ENCODE data around the gene WDFY4.

The WDFY4 gene

DNA sequence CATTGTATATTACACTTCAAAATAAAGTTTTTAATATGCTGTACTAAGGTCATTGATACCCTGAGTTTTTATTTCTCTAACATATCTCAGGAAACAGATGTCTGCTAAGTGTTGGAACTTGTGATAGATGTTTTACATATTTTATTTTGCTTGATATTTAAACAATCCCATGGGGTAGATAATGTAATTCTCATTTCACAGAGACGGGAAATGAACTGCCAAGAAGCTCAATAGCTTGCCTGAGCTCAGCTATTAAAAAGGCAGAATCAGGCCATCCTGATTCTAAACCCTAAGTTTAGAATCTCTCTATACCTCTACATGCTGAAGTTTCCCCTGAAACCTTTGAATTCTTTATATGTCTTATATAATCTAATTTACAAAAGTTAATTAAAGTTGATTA is 128.6 kb downstream of the WDFY4 start:
- H3K4me3 ChIP-seq (replicated peaks in 1 of 2; ENCODE audit: low read depth in 2 of 2, low read length in 2 of 2) = no peak overlapping the region
- TF ChIP-seq, protein P1, sequence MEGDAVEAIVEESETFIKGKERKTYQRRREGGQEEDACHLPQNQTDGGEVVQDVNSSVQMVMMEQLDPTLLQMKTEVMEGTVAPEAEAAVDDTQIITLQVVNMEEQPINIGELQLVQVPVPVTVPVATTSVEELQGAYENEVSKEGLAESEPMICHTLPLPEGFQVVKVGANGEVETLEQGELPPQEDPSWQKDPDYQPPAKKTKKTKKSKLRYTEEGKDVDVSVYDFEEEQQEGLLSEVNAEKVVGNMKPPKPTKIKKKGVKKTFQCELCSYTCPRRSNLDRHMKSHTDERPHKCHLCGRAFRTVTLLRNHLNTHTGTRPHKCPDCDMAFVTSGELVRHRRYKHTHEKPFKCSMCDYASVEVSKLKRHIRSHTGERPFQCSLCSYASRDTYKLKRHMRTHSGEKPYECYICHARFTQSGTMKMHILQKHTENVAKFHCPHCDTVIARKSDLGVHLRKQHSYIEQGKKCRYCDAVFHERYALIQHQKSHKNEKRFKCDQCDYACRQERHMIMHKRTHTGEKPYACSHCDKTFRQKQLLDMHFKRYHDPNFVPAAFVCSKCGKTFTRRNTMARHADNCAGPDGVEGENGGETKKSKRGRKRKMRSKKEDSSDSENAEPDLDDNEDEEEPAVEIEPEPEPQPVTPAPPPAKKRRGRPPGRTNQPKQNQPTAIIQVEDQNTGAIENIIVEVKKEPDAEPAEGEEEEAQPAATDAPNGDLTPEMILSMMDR (IDR thresholded peaks at IDR 0.05; ENCODE audit: low read depth, low read length) = no peak
- DNase-seq (ENCODE audit: low read depth in 2 of 2) = no peak

DNA sequence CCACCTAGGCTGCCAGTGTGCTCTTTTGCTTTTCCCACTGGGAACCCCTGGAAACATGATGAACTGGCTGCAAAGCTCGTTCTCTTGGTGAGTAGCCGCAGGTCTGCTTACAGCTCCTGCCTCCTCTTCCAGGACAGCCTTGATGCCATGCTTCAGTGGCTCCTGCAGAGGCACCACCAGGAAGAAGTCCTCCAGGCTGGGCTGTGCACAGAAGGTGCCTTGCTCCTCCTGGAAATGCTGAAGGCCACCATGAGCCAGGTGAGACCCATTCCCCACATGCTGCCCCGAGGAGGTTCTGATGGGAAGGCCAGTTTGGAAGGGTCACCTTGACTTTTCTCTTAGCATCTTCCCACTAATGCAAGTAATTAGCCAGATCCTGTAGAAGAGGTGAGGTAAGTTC is 129.2 kb downstream of the WDFY4 start:
- DNase-seq (ENCODE audit: low read depth in 2 of 2) = no peak
- TF ChIP-seq, protein P1 (IDR thresholded peaks at IDR 0.05; ENCODE audit: low read depth, low read length) = no peak
- H3K4me3 ChIP-seq (replicated peaks in 1 of 2; ENCODE audit: low read depth in 2 of 2, low read length in 2 of 2) = no peak overlapping the region

DNA sequence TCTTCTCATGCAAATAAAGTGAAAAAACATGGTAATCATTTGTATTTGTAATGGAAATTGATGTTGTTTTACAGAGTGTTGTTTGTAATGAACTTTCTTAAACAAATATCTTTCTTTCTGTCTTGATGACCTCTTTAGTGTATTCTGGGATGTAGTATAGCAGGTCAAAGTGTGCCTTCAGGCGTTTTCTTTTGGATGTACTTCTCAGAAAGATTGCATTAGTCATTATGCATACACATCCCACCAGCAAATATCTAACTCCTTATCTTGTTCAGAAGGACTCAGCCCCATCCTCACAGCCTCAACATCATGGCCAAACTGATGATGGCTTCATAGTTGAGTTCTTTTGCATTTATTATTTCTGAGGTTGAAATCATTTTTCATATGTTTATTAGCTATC is 130.3 kb downstream of the WDFY4 start:
- TF ChIP-seq, protein P1 (IDR thresholded peaks at IDR 0.05; ENCODE audit: low read depth, low read length) = no peak
- DNase-seq (ENCODE audit: low read depth in 2 of 2) = no peak
- no peak overlapping the region for H3K4me3 ChIP-seq (replicated peaks in 1 of 2; ENCODE audit: low read depth in 2 of 2, low read length in 2 of 2)

DNA sequence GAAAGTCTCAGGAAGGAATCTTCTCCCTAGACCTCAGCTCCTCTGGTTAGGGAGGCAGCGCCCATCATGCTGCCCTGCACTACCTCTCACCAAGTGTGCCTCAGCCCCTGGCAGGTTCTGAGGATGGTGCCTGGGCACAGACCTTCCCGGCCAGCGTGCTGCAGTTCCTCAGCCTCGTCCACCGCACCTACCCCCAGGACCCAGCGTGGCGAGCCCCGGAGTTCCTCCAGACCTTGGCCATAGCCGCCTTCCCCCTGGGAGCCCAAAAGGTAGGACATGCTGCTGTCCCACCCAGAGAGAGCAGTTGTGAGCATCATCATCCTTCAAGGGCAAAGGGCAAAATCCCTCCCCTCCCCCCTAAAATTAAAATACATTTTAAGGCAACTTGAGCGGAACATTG is 132.5 kb downstream of the WDFY4 start:
- TF ChIP-seq, protein P1 (IDR thresholded peaks at IDR 0.05; ENCODE audit: low read depth, low read length) = no peak
- no peak overlapping the region for H3K4me3 ChIP-seq (replicated peaks in 1 of 2; ENCODE audit: low read depth in 2 of 2, low read length in 2 of 2)
- DNase-seq (ENCODE audit: low read depth in 2 of 2) = no peak

DNA sequence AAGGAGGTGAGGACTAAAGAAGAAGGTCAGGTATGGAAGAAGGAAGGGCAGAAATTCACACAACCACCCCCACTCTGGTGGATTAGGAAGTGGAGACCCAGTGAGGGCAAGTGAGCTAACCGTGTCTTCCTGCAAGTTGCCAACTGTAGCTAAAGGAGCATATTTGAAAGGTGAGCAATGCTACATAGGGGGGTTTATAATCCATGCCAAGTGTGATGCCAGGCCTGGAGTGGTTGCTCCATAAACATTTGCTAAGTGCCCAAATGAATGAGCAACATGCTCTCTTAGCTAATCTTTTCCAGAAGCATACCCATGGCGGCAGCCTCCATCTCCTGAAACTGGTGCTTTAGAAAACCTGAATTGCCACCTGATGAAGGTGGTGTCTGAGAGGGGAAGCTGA is 133.4 kb downstream of the WDFY4 start:
- TF ChIP-seq, protein P1 (IDR thresholded peaks at IDR 0.05; ENCODE audit: low read depth, low read length) = no peak
- no peak for DNase-seq (ENCODE audit: low read depth in 2 of 2)
- no peak overlapping the region for H3K4me3 ChIP-seq (replicated peaks in 1 of 2; ENCODE audit: low read depth in 2 of 2, low read length in 2 of 2)

DNA sequence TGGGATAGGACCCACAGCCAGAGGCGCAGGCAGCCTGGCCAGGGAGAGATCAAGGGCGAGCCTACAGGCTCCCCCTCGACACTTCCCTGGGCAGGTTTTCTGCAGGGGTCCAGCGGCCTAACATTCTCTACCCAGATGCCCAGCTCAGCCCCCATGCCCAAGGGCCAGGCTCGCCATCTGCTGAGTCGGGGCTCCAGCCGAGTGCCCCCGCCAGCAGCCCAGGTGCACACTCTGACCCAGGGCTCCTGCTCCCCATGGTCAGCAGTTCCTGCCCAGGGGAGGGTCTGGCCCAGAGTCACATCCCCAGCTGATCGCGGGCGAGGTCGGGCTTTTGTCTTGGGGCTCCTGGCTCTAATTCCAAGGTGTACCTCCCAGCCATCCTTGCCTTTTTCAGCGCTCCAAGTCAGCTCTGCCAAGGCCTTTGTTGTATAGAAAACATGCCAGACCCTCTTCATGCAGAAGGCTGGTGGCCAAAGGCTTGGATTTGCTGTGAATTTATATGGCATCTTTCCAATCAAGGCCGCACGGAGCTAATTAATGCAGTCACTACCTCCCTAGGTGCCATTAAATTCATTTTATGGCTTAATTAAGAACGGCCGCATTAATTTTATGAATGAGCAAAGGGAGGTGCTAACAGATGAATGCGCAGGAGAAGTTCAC is 134.3 kb downstream of the WDFY4 start:
- DNase-seq (ENCODE audit: low read depth in 2 of 2) = no peak
- TF ChIP-seq, protein P1 (IDR thresholded peaks at IDR 0.05; ENCODE audit: low read depth, low read length) = no peak
- H3K4me3 ChIP-seq (replicated peaks in 1 of 2; ENCODE audit: low read depth in 2 of 2, low read length in 2 of 2) = no peak overlapping the region

DNA sequence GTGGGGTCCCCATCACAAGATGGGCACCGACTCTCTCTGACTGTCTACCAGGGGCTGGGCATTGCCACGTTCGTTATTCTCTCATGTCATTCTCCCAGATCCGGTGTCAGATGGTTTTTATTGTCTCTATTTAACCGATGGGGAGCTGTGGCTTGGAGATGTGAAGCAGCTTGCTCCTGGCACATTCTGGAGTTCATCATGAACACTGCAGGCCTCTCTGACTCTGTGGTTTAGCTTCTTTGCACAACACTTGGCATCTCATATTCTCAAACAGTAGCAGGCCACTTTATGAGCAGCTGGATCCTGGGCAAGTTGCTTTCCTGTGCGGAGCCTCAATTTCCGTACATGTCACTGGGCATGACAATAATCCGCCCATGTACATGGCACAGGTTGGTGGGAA is 135.1 kb downstream of the WDFY4 start:
- no peak overlapping the region for H3K4me3 ChIP-seq (replicated peaks in 1 of 2; ENCODE audit: low read depth in 2 of 2, low read length in 2 of 2)
- DNase-seq (ENCODE audit: low read depth in 2 of 2) = no peak
- TF ChIP-seq, protein P1 (IDR thresholded peaks at IDR 0.05; ENCODE audit: low read depth, low read length) = no peak

All from cardiac fibroblast (primary cell).